WERI-Rb-1 (cell line): Measurements from ENCODE around the gene LMAN2L.
"Not testable (repeated sequence)": the region's sequence is repeated elsewhere in the genome, so short reads cannot be mapped to it uniquely, and the experiment has no call there.

Experiments
- DNase-seq: peaks from one replicate; pipeline ENCODE4 v3.0.0-alpha.2; 2020
- H3K27ac ChIP-seq: fragments of 250-450 bp; sonication (Bioruptor Pico); 2 replicates; pipeline ENCODE4 v1.5.1; 2020; ENCODE audit warnings: mild to moderate bottlenecking, moderate library complexity
- H3K27me3 ChIP-seq: fragments of 250-450 bp; sonication (Bioruptor Pico); 2 replicates; pipeline ENCODE4 v1.5.1; 2021; ENCODE audit warnings: mild to moderate bottlenecking, low read depth, moderate library complexity; ENCODE audit not compliant: insufficient read depth, severe bottlenecking
- H3K36me3 ChIP-seq: fragments of 250-450 bp; sonication (Bioruptor Pico); 2 replicates; pipeline ENCODE4 v1.5.1; 2020; ENCODE audit warnings: mild to moderate bottlenecking, moderate library complexity
- H3K4me3 ChIP-seq: 2 replicates; pipeline ENCODE4 v1.5.1; 2011; ENCODE audit warnings: low read depth, mild to moderate bottlenecking, control low read depth, low read length
- H3K9me3 ChIP-seq: fragments of 250-450 bp; sonication (Bioruptor Pico); 2 replicates; pipeline ENCODE4 v1.5.1; 2021; ENCODE audit warnings: mild to moderate bottlenecking, moderate library complexity; ENCODE audit not compliant: severe bottlenecking
- CTCF ChIP-seq: IDR thresholded peaks from 2 replicates; pipeline ENCODE4 v1.5.1; 2011; ENCODE audit warnings: low read depth, mild to moderate bottlenecking, control low read depth, inconsistent platforms, low read length

The LMAN2L gene

GRCh38 chr2:96680561-96681141 is 59.2 kb downstream of the LMAN2L start:
- TF ChIP-seq CTCF = no peak
- no peaks in the 10 kb centered on the region for H3K27me3 ChIP-seq
- no peak overlapping the region for H3K27ac ChIP-seq
- H3K4me3 ChIP-seq = no peak overlapping the region
- H3K9me3 ChIP-seq = no peaks in the 10 kb centered on the region
- no peaks in the 10 kb centered on the region for H3K36me3 ChIP-seq
- DNase-seq = no peak

GRCh38 chr2:96679848-96680247 is 60.0 kb downstream of the LMAN2L start:
- H3K9me3 ChIP-seq = no peaks in the 10 kb centered on the region
- H3K4me3 ChIP-seq = no peak overlapping the region
- no peaks in the 10 kb centered on the region for H3K27me3 ChIP-seq
- no peak for TF ChIP-seq CTCF
- no peak overlapping the region for H3K27ac ChIP-seq
- DNase-seq = no peak
- H3K36me3 ChIP-seq = no peaks in the 10 kb centered on the region

GRCh38 chr2:96669539-96670215 is 70.2 kb downstream of the LMAN2L start:
- Histone ChIP-seq H3K27ac (no peak overlapping the region), H3K27me3 (no peaks in the 10 kb centered on the region)
- no peak for TF ChIP-seq CTCF

GRCh38 chr2:96668771-96669170 is 71.1 kb downstream of the LMAN2L start:
- no peak overlapping the region for H3K27ac ChIP-seq
- H3K4me3 ChIP-seq = no peak overlapping the region
- TF ChIP-seq CTCF = no peak
- H3K36me3 ChIP-seq = no peaks in the 10 kb centered on the region
- no peak for DNase-seq
- peaks cover 5% of the 10 kb centered on the region for H3K9me3 ChIP-seq
- H3K27me3 ChIP-seq = no peaks in the 10 kb centered on the region

More at GRCh38 chr2:96669539-96670215, 70.2 kb downstream of the LMAN2L start:
- no peak overlapping the region for H3K4me3 ChIP-seq
- no peak for DNase-seq
- no peaks in the 10 kb centered on the region for H3K9me3 ChIP-seq
- H3K36me3 ChIP-seq = no peaks in the 10 kb centered on the region

- H3K36me3 ChIP-seq, H3K27ac ChIP-seq, DNase-seq, H3K4me3 ChIP-seq, H3K27me3 ChIP-seq, H3K9me3 ChIP-seq: not testable (repeated sequence)
Observed at GRCh38 chr2:96665717-96666116, 74.1 kb downstream of the LMAN2L start.

- H3K27ac ChIP-seq = no peak overlapping the region
Observed at GRCh38 chr2:96665083-96665569, 74.7 kb downstream of the LMAN2L start.

More at GRCh38 chr2:96665083-96665569, 74.7 kb downstream of the LMAN2L start:
- H3K4me3 ChIP-seq = no peak overlapping the region
- no peak for DNase-seq
- no peaks in the 10 kb centered on the region for H3K36me3 ChIP-seq
- peaks cover 5% of the 10 kb centered on the region for H3K9me3 ChIP-seq
- TF ChIP-seq CTCF = no peak
- no peaks in the 10 kb centered on the region for H3K27me3 ChIP-seq
